H9 (cell line): Measurements from ENCODE around the gene DOCK10. TPM values are rescaled to one million over a fixed set of nuclear protein-coding genes. Genes with fewer than 3 reads are reported as not detected.

Experiments
- DNase-seq: peaks from one replicate; pipeline ENCODE4 v3.0.0-alpha.2; 2017
- H2AFZ ChIP-seq: one replicate; pipeline ENCODE4 v1.6.1; 2013; ENCODE audit warnings: mild to moderate bottlenecking, low read length, control low read depth, moderate library complexity
- H2AK5ac ChIP-seq: 2 replicates; pipeline ENCODE4 v1.6.1; 2013; ENCODE audit warnings: low read length, control low read depth, mixed read lengths; ENCODE audit not compliant: insufficient read length
- H2BK120ac ChIP-seq: one replicate; pipeline ENCODE4 v1.6.1; 2013; ENCODE audit warnings: low read depth, mild to moderate bottlenecking, low read length, control low read depth, inconsistent platforms; ENCODE audit not compliant: poor library complexity, severe bottlenecking
- H2BK12ac ChIP-seq: 2 replicates; pipeline ENCODE4 v1.6.1; 2013; ENCODE audit warnings: low read length, control low read depth, mixed read lengths, low read depth; ENCODE audit not compliant: insufficient read length
- H2BK15ac ChIP-seq: 2 replicates; pipeline ENCODE4 v1.6.1; 2013; ENCODE audit warnings: low read depth, low read length, control low read depth
- H2BK20ac ChIP-seq: one replicate; pipeline ENCODE4 v1.6.1; 2013; ENCODE audit warnings: low read depth, mild to moderate bottlenecking, low read length, control low read depth, inconsistent platforms; ENCODE audit not compliant: poor library complexity, severe bottlenecking
- H2BK5ac ChIP-seq: 2 replicates; pipeline ENCODE4 v1.6.1; 2013; ENCODE audit warnings: low read length, control low read depth, mixed read lengths; ENCODE audit not compliant: insufficient read length
- H3K14ac ChIP-seq: 2 replicates; pipeline ENCODE4 v1.6.1; 2013; ENCODE audit warnings: low read length, control low read depth; ENCODE audit not compliant: insufficient read depth
- H3K18ac ChIP-seq: 2 replicates; pipeline ENCODE4 v1.6.1; 2013; ENCODE audit warnings: low read depth, mild to moderate bottlenecking, mixed read lengths, low read length, control low read depth; ENCODE audit not compliant: insufficient read length
- H3K23ac ChIP-seq: 2 replicates; pipeline ENCODE4 v1.6.1; 2013; ENCODE audit warnings: low read length, control low read depth, mixed read lengths, low read depth; ENCODE audit not compliant: insufficient read length
- H3K23me2 ChIP-seq: 2 replicates; pipeline ENCODE4 v1.6.1; 2013; ENCODE audit warnings: low read depth, mild to moderate bottlenecking, mixed read lengths, low read length, control low read depth; ENCODE audit not compliant: insufficient read length, poor library complexity, severe bottlenecking
- H3K27ac ChIP-seq: 2 replicates; pipeline ENCODE4 v1.5.1; 2013; ENCODE audit warnings: low read length, control low read depth, mixed read lengths, low read depth; ENCODE audit not compliant: insufficient read length
- H3K27me3 ChIP-seq: 2 replicates; pipeline ENCODE4 v1.6.1; 2013; ENCODE audit warnings: low read length, control low read depth, inconsistent platforms; ENCODE audit not compliant: insufficient read depth
- H3K4ac ChIP-seq: 2 replicates; pipeline ENCODE4 v1.6.1; 2013; ENCODE audit warnings: low read depth, mild to moderate bottlenecking, control low read depth, inconsistent platforms, low read length, moderate library complexity
- H3K4me1 ChIP-seq: 2 replicates; pipeline ENCODE4 v1.6.1; 2013; ENCODE audit warnings: low read length, control low read depth, inconsistent platforms; ENCODE audit not compliant: insufficient read depth
- H3K4me2 ChIP-seq: 2 replicates; pipeline ENCODE4 v1.6.1; 2013; ENCODE audit warnings: low read length, control low read depth, mixed read lengths; ENCODE audit not compliant: insufficient read length, insufficient read depth
- H3K56ac ChIP-seq: 2 replicates; pipeline ENCODE4 v1.6.1; 2013; ENCODE audit warnings: low read depth, mild to moderate bottlenecking, mixed read lengths, low read length, control low read depth; ENCODE audit not compliant: insufficient read length
- H3K79me1 ChIP-seq: 2 replicates; pipeline ENCODE4 v1.6.1; 2013; ENCODE audit warnings: low read depth, mild to moderate bottlenecking, moderate library complexity, low read length, control low read depth, inconsistent platforms; ENCODE audit not compliant: insufficient read depth, poor library complexity, severe bottlenecking
- H3K79me2 ChIP-seq: 2 replicates; pipeline ENCODE4 v1.6.1; 2013; ENCODE audit warnings: low read length, control low read depth, inconsistent platforms; ENCODE audit not compliant: insufficient read depth
- H3K9ac ChIP-seq: 2 replicates; pipeline ENCODE4 v1.6.1; 2013; ENCODE audit warnings: low read length, control low read depth, mixed read lengths; ENCODE audit not compliant: insufficient read length; ENCODE audit errors: extremely low read depth
- H3K9me3 ChIP-seq: one replicate; pipeline ENCODE4 v1.6.1; 2013; ENCODE audit warnings: low read depth, low read length, inconsistent platforms; ENCODE audit not compliant: control insufficient read depth
- H3T11ph ChIP-seq: one replicate; pipeline ENCODE4 v1.6.1; 2013; ENCODE audit warnings: mild to moderate bottlenecking, low read length, control low read depth, inconsistent platforms
- H4K20me1 ChIP-seq: one replicate; pipeline ENCODE4 v1.6.1; 2013; ENCODE audit not compliant: control insufficient read depth, insufficient read length, insufficient read depth
- H4K5ac ChIP-seq: 2 replicates; pipeline ENCODE4 v1.6.1; 2013; ENCODE audit warnings: low read depth, mild to moderate bottlenecking, mixed read lengths, low read length, control low read depth; ENCODE audit not compliant: insufficient read length
- H4K8ac ChIP-seq: replicated peaks from 2 replicates; pipeline ENCODE4 v1.6.1; 2013; ENCODE audit warnings: low read length, control low read depth, mixed read lengths, low read depth; ENCODE audit not compliant: insufficient read length
- H4K91ac ChIP-seq: 2 replicates; pipeline ENCODE4 v1.6.1; 2013; ENCODE audit warnings: low read depth, mild to moderate bottlenecking, moderate library complexity, mixed read lengths, low read length, control low read depth; ENCODE audit not compliant: insufficient read length
- H3K27ac Mint-ChIP-seq, 3 experiments: 2 replicates in 2 of 3; 3 replicates in 1 of 3; pipeline ENCODE4 v1.8.0; 2020 to 2021; ENCODE audit warnings: mixed read lengths in 3 of 3, mild to moderate bottlenecking in 1 of 3, moderate library complexity in 1 of 3
- H3K27me3 Mint-ChIP-seq: 2 replicates; pipeline ENCODE4 v1.8.0; 2021; ENCODE audit warnings: low read depth, mild to moderate bottlenecking, moderate library complexity, mixed read lengths
- H3K36me3 Mint-ChIP-seq, 3 experiments: 2 replicates in 2 of 3; 3 replicates in 1 of 3; pipeline ENCODE4 v1.8.0; 2020 to 2021; ENCODE audit warnings: low read depth in 3 of 3, mixed read lengths in 3 of 3; ENCODE audit not compliant: insufficient read depth in 1 of 3
- H3K4me1 Mint-ChIP-seq, 2 experiments: 2 replicates each; pipeline ENCODE4 v1.8.0; 2020; ENCODE audit warnings: mixed read lengths in 2 of 2
- H3K4me3 Mint-ChIP-seq, 2 experiments: 2 replicates in 1 of 2; 3 replicates in 1 of 2; pipeline ENCODE4 v1.8.0; 2020 to 2021; ENCODE audit warnings: mild to moderate bottlenecking in 2 of 2, mixed read lengths in 2 of 2, moderate library complexity in 1 of 2
- H3K9me3 Mint-ChIP-seq, 2 experiments: 2 replicates in 1 of 2; 3 replicates in 1 of 2; pipeline ENCODE4 v1.8.0; 2020; ENCODE audit warnings: mild to moderate bottlenecking in 2 of 2, mixed read lengths in 2 of 2, moderate library complexity in 1 of 2
- CTCF ChIP-seq: fragments of 200-600 bp; sonication (generic); conservative IDR thresholded peaks from 3 replicates; pipeline ENCODE4 v1.8.0; 2021; ENCODE audit warnings: antibody characterized with exemption, mild to moderate bottlenecking
- WGBS: extraction: QIAGEN DNeasy Blood & Tissue Kit; methylation state at CpG from one replicate; pipeline ENCODE4 v1.1.7; 2013; ENCODE audit warnings: missing lambda C conversion rate, low lambda C conversion rate, mixed read lengths; ENCODE audit not compliant: insufficient read length; ENCODE audit errors: extremely low coverage; 5-methylcytosine and 5-hydroxymethylcytosine counted together
- total RNA-seq: library from RNA; stranded (reverse); gene quantifications from 2 replicates; pipeline ENCODE4 v1.2.1, GENCODE V29; 2021

The DOCK10 gene
- total RNA-seq, 1 experiment from 2014 or later: 0.79 TPM

GRCh38 chr2:225042800-225043167 lies 516 bp upstream of the DOCK10 start:
- H3K27ac ChIP-seq: no peak overlapping the region
- no peak overlapping the region for H3K18ac ChIP-seq
- Mint-ChIP-seq H3K36me3 (no peaks in the 10 kb centered on the region), H3K27me3 (peaks cover 83% of the 10 kb centered on the region), H3K4me3 (peak overlapping the region; percentile 60 to 82), H3K9me3 (no peaks in the 10 kb centered on the region; a peak in 1 of 5 replicates), H3K4me1 (peaks cover 11 to 13% of the 10 kb centered on the region in 2 experiments), H3K27ac (no peak overlapping the region)
- no peak overlapping the region for H3T11ph ChIP-seq
- no peak overlapping the region for H3K23ac ChIP-seq
- H3K27me3 ChIP-seq: peaks cover 24% of the 10 kb centered on the region; the same call in 1 of the 2 replicates
- H4K8ac ChIP-seq: no peak overlapping the region
- H3K79me2 ChIP-seq: no peaks in the 10 kb centered on the region
- no peak overlapping the region for H2BK15ac ChIP-seq
- H3K9me3 ChIP-seq: no peaks in the 10 kb centered on the region
- no peaks in the 10 kb centered on the region for H3K79me1 ChIP-seq
- no peaks in the 10 kb centered on the region for H3K4me1 ChIP-seq
- no peak overlapping the region for H3K4ac ChIP-seq
- H2BK120ac ChIP-seq: no peak overlapping the region
- DNase-seq: no peak
- WGBS: no CpG with 5 or more reads among the region's 13 CpGs
- TF ChIP-seq CTCF: no peak
- H3K4me2 ChIP-seq: peak overlapping the region; percentile 61
- H2BK20ac ChIP-seq: no peak overlapping the region
- H2BK12ac ChIP-seq: no peak overlapping the region
- H4K5ac ChIP-seq: no peak overlapping the region
- no peak overlapping the region for H2AK5ac ChIP-seq
- no peak overlapping the region for H3K14ac ChIP-seq
- H2BK5ac ChIP-seq: no peak overlapping the region
- H3K23me2 ChIP-seq: peaks cover 14% of the 10 kb centered on the region
- no peak overlapping the region for H2AFZ ChIP-seq
- no peak overlapping the region for H3K56ac ChIP-seq
- H4K20me1 ChIP-seq: no peaks in the 10 kb centered on the region
- no peak overlapping the region for H3K9ac ChIP-seq
- no peak overlapping the region for H4K91ac ChIP-seq
